ENCODE data around the gene TAS2R43. TPM values are rescaled to one million over a fixed set of nuclear protein-coding genes. Genes with fewer than 3 reads are reported as not detected.
"Not testable (repeated sequence)": the region's sequence is repeated elsewhere in the genome, so short reads cannot be mapped to it uniquely, and the experiment has no call there.

Gene TAS2R43
- total RNA-seq, 1 experiment from 2014 or later, result not detected

DNA sequence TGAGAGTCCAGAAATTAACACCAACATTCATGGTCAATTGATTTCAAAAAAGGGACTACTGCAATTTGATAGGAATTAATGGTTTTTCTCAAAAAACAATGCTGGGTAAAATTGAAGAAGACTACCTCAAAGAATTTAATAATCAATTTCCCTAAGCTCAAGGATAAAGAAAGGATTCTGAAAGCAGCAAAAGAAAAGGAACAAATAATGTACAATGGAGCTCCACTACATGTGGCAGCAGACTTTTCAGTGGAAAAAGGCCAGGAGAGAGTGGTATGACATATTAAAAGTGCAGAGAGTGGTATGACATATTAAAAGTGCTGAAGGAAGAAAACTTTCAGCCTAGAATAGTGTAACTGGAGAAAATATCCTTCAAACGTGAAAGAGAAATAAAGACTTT is 15.6 kb upstream of the TAS2R43 start:
- no TSS peak for BruUV-seq (replicated peaks)
- Histone ChIP-seq H3K9me3 (no peaks in the 10 kb centered on the region; the same call in 1 of the 2 replicates), H3K27me3 (replicated peaks; ENCODE audit: control insufficient read depth, insufficient read depth, low read length) (no peaks in the 10 kb centered on the region), H3K4me3 (ENCODE audit: low read depth, low read length) (no peak overlapping the region), H3K4me1 (peaks cover 6% of the 10 kb centered on the region; the same call in 1 of the 2 replicates), H3K36me3 (ENCODE audit: control insufficient read depth, insufficient read depth, low read length) (no peaks in the 10 kb centered on the region)
- no peak for DNase-seq
- H3K27me3 Mint-ChIP-seq (ENCODE audit: insufficient read depth, unreplicated experiment), result no peaks in the 10 kb centered on the region
- H3K4me3 Mint-ChIP-seq (ENCODE audit: unreplicated experiment), result no peak overlapping the region
- H3K9me3 Mint-ChIP-seq (ENCODE audit: unreplicated experiment), result peaks cover 58% of the 10 kb centered on the region
- peaks cover 41% of the 10 kb centered on the region for H3K36me3 Mint-ChIP-seq (ENCODE audit: insufficient read depth, unreplicated experiment)
- TF ChIP-seq, protein P1, sequence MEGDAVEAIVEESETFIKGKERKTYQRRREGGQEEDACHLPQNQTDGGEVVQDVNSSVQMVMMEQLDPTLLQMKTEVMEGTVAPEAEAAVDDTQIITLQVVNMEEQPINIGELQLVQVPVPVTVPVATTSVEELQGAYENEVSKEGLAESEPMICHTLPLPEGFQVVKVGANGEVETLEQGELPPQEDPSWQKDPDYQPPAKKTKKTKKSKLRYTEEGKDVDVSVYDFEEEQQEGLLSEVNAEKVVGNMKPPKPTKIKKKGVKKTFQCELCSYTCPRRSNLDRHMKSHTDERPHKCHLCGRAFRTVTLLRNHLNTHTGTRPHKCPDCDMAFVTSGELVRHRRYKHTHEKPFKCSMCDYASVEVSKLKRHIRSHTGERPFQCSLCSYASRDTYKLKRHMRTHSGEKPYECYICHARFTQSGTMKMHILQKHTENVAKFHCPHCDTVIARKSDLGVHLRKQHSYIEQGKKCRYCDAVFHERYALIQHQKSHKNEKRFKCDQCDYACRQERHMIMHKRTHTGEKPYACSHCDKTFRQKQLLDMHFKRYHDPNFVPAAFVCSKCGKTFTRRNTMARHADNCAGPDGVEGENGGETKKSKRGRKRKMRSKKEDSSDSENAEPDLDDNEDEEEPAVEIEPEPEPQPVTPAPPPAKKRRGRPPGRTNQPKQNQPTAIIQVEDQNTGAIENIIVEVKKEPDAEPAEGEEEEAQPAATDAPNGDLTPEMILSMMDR (IDR thresholded peaks at IDR 0.05; ENCODE audit: insufficient read depth in 1 of 2, low read depth in 1 of 2, low read length in 1 of 2, severe bottlenecking in 1 of 2, unreplicated experiment in 1 of 2), result no peak
- H3K27ac Mint-ChIP-seq (ENCODE audit: unreplicated experiment), result no peak overlapping the region
- CTCF ChIA-PET, result no interaction called here
- intact Hi-C loops (cut with micrococcal nuclease; ENCODE audit: unreplicated experiment), result no loop called here
- no peaks in the 10 kb centered on the region for H3K4me1 Mint-ChIP-seq (ENCODE audit: low read depth, unreplicated experiment)
- POLR2A ChIA-PET, result no interaction called here

GRCh38 chr12:11106288-11106687 is 14.2 kb upstream of the TAS2R43 start:
- no peak overlapping the region for H3K4me3 ChIP-seq (ENCODE audit: low read depth, low read length)
- Mint-ChIP-seq H3K27me3 (ENCODE audit: insufficient read depth, unreplicated experiment) (no peaks in the 10 kb centered on the region), H3K27ac (ENCODE audit: unreplicated experiment) (no peak overlapping the region), H3K36me3 (ENCODE audit: insufficient read depth, unreplicated experiment) (peaks cover 38% of the 10 kb centered on the region), H3K9me3 (ENCODE audit: unreplicated experiment) (peaks cover 44% of the 10 kb centered on the region), H3K4me3 (ENCODE audit: unreplicated experiment) (no peak overlapping the region), H3K4me1 (ENCODE audit: low read depth, unreplicated experiment) (no peaks in the 10 kb centered on the region)
- TF ChIP-seq, protein P1 (IDR thresholded peaks at IDR 0.05; ENCODE audit: insufficient read depth in 1 of 2, low read depth in 1 of 2, low read length in 1 of 2, severe bottlenecking in 1 of 2, unreplicated experiment in 1 of 2), result no peak
- ChIA-PET CTCF (no interaction called here), POLR2A (no interaction called here)
- H3K27me3 ChIP-seq (replicated peaks; ENCODE audit: control insufficient read depth, insufficient read depth, low read length), result no peaks in the 10 kb centered on the region
- H3K4me1 ChIP-seq, result peaks cover 6% of the 10 kb centered on the region; the same call in 1 of the 2 replicates
- peaks cover 3% of the 10 kb centered on the region; the same call in 1 of the 2 replicates for H3K9me3 ChIP-seq
- BruUV-seq (replicated peaks), result no TSS peak
- intact Hi-C loops (cut with micrococcal nuclease; ENCODE audit: unreplicated experiment), result no loop called here
- no peak for DNase-seq
- H3K36me3 ChIP-seq (ENCODE audit: control insufficient read depth, insufficient read depth, low read length), result no peaks in the 10 kb centered on the region

DNA sequence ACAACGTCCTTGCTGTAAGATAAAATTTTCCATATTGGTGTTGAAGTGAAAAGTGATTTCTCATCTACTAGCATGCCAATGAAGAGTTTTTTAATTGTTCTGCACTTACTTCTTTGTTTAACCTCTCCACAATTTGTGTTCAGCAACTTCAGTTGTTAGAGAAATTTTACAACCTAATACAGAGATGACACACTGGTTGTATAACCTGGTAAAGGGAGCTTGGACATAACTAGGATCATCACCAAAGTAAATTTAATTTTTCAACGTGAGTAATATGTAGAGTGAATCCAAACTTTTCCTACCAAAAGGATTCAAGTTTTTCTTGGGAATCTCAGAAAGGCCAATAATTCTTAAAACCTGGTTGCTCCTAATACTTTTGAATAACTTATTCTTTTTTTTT is 13.4 kb upstream of the TAS2R43 start:
- H3K4me3 ChIP-seq (ENCODE audit: low read depth, low read length), result no peak overlapping the region
- Mint-ChIP-seq H3K36me3 (ENCODE audit: insufficient read depth, unreplicated experiment) (peaks cover 35% of the 10 kb centered on the region), H3K9me3 (ENCODE audit: unreplicated experiment) (peaks cover 37% of the 10 kb centered on the region), H3K27ac (ENCODE audit: unreplicated experiment) (no peak overlapping the region), H3K27me3 (ENCODE audit: insufficient read depth, unreplicated experiment) (no peaks in the 10 kb centered on the region), H3K4me1 (ENCODE audit: low read depth, unreplicated experiment) (no peaks in the 10 kb centered on the region), H3K4me3 (ENCODE audit: unreplicated experiment) (no peak overlapping the region)
- DNase-seq, result no peak
- peaks cover 1% of the 10 kb centered on the region; the same call in 1 of the 2 replicates for H3K36me3 ChIP-seq (ENCODE audit: control insufficient read depth, insufficient read depth, low read length)
- no peaks in the 10 kb centered on the region for H3K27me3 ChIP-seq (replicated peaks; ENCODE audit: control insufficient read depth, insufficient read depth, low read length)
- H3K4me1 ChIP-seq, result peaks cover 6% of the 10 kb centered on the region; the same call in 1 of the 2 replicates
- H3K9me3 ChIP-seq, result peaks cover 7% of the 10 kb centered on the region; the same call in 1 of the 2 replicates
- TF ChIP-seq, protein P1 (IDR thresholded peaks at IDR 0.05; ENCODE audit: insufficient read depth in 1 of 2, low read depth in 1 of 2, low read length in 1 of 2, severe bottlenecking in 1 of 2, unreplicated experiment in 1 of 2), result no peak
- intact Hi-C loops (cut with micrococcal nuclease; ENCODE audit: unreplicated experiment), result no loop called here
- ChIA-PET POLR2A (no interaction called here), CTCF (interaction anchor here (0.5 kb wide), 1 partner anchor 1994 kb away, joined by 5 read pairs; no protein-coding TSS in a partner anchor)
- BruUV-seq (replicated peaks), result no TSS peak

GRCh38 chr12:11094910-11095309 is 2.8 kb upstream of the TAS2R43 start:
- BruUV-seq (replicated peaks); intact Hi-C loops (cut with micrococcal nuclease; ENCODE audit: unreplicated experiment); CTCF ChIA-PET; H3K36me3 Mint-ChIP-seq (ENCODE audit: insufficient read depth, unreplicated experiment); H3K36me3 ChIP-seq (ENCODE audit: control insufficient read depth, insufficient read depth, low read length); H3K4me3 ChIP-seq (ENCODE audit: low read depth, low read length); POLR2A ChIA-PET; DNase-seq; H3K27me3 Mint-ChIP-seq (ENCODE audit: insufficient read depth, unreplicated experiment); H3K4me3 Mint-ChIP-seq (ENCODE audit: unreplicated experiment); H3K9me3 ChIP-seq; H3K27me3 ChIP-seq (replicated peaks; ENCODE audit: control insufficient read depth, insufficient read depth, low read length); H3K4me1 Mint-ChIP-seq (ENCODE audit: low read depth, unreplicated experiment); H3K4me1 ChIP-seq; H3K27ac Mint-ChIP-seq (ENCODE audit: unreplicated experiment); H3K9me3 Mint-ChIP-seq (ENCODE audit: unreplicated experiment): not testable (repeated sequence)
